ENCODE measurements around the gene IER2. TPM values are rescaled to one million over a fixed set of nuclear protein-coding genes. Genes with fewer than 3 reads are reported as not detected.
A peak's percentile ranks its signal among the peaks of the same experiment; 100 is the strongest.

IER2 gene
- total and polyA plus RNA-seq, 8 donors: 32.3 to 421 (median 79.8) TPM

DNA sequence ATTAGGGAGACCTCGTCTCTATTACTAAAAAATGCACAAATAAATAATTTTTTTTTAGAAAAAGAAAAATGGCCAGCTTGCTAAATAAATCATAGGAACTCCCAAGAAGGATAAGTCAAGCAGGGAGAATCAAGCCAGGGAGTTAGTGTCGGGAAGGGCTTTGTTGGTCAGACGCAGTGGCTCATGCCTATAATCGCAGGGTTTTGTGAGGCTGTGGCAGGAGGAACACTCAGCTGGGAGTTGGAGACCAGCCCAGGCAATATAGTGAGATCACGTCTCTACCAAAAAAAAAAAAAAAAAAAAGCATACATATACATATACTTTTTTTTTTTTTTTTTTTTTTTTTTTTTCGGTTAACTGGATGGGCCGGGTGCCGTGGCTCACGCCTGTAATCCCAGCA, 23.2 kb upstream of the IER2 start:
- TF ChIP-seq POLR2AphosphoS5 (IDR thresholded peaks at IDR 0.05) (no peak), EP300 (IDR thresholded peaks at IDR 0.05) (no peak), POLR2A (IDR thresholded peaks at IDR 0.05) (no peak)
- TF ChIP-seq, protein P1, sequence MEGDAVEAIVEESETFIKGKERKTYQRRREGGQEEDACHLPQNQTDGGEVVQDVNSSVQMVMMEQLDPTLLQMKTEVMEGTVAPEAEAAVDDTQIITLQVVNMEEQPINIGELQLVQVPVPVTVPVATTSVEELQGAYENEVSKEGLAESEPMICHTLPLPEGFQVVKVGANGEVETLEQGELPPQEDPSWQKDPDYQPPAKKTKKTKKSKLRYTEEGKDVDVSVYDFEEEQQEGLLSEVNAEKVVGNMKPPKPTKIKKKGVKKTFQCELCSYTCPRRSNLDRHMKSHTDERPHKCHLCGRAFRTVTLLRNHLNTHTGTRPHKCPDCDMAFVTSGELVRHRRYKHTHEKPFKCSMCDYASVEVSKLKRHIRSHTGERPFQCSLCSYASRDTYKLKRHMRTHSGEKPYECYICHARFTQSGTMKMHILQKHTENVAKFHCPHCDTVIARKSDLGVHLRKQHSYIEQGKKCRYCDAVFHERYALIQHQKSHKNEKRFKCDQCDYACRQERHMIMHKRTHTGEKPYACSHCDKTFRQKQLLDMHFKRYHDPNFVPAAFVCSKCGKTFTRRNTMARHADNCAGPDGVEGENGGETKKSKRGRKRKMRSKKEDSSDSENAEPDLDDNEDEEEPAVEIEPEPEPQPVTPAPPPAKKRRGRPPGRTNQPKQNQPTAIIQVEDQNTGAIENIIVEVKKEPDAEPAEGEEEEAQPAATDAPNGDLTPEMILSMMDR (IDR thresholded peaks at IDR 0.05): no peak
- DNase-seq: no peak
- Histone ChIP-seq H3K36me3 (peaks cover 0 to 20% (median 12%) of the 10 kb centered on the region in 4 donors), H3K27ac (no peak overlapping the region), H3K27me3 (no peaks in the 10 kb centered on the region), H3K4me3 (no peak overlapping the region), H3K4me1 (peaks cover 0 to 21% (median 12%) of the 10 kb centered on the region in 4 donors), H3K9me3 (no peaks in the 10 kb centered on the region)
- intact Hi-C loops (cut with DNase I; ENCODE audit: low total_unique reads): no loop called here
- 86 to 91% (median 87%) methylated on average over 8 to 9 of the region's 9 CpGs for WGBS, 5 donors

GRCh38 chr19:13127811-13128575, 22.2 kb upstream of the IER2 start:
- no peak overlapping the region for H3K27ac ChIP-seq
- H3K4me1 ChIP-seq: peaks cover 0 to 24% (median 14%) of the 10 kb centered on the region in 4 donors
- H3K27me3 ChIP-seq: no peaks in the 10 kb centered on the region
- H3K4me3 ChIP-seq: no peak overlapping the region
- peaks cover 0 to 15% (median 12%) of the 10 kb centered on the region in 4 donors for H3K36me3 ChIP-seq
- DNase-seq: no peak
- TF ChIP-seq POLR2AphosphoS5 (IDR thresholded peaks at IDR 0.05) (no peak), POLR2A (IDR thresholded peaks at IDR 0.05) (no peak), EP300 (IDR thresholded peaks at IDR 0.05) (no peak)
- TF ChIP-seq, protein P1 (IDR thresholded peaks at IDR 0.05): no peak
- H3K9me3 ChIP-seq: no peaks in the 10 kb centered on the region
- intact Hi-C loops (cut with DNase I; ENCODE audit: low total_unique reads): no loop called here
- 82 to 92% (median 88%) methylated on average over 6 of the region's 6 CpGs for WGBS, 5 donors

- WGBS, 5 donors: 31 to 57% (median 42%) methylated on average over 1 of the region's 1 CpG
- intact Hi-C loops (cut with DNase I; ENCODE audit: low total_unique reads): no loop called here
- Histone ChIP-seq H3K4me3 (no peak overlapping the region), H3K27ac (no peak overlapping the region), H3K9me3 (no peaks in the 10 kb centered on the region), H3K27me3 (no peaks in the 10 kb centered on the region), H3K4me1 (peaks cover 0 to 29% (median 17%) of the 10 kb centered on the region in 4 donors), H3K36me3 (peaks cover 0 to 15% (median 12%) of the 10 kb centered on the region in 4 donors)
- no peak for TF ChIP-seq EP300 (IDR thresholded peaks at IDR 0.05)
- peak in 1 of 2 donors; percentile 26 for DNase-seq
Observed at GRCh38 chr19:13128583-13128982, 21.6 kb upstream of the IER2 start.

DNA sequence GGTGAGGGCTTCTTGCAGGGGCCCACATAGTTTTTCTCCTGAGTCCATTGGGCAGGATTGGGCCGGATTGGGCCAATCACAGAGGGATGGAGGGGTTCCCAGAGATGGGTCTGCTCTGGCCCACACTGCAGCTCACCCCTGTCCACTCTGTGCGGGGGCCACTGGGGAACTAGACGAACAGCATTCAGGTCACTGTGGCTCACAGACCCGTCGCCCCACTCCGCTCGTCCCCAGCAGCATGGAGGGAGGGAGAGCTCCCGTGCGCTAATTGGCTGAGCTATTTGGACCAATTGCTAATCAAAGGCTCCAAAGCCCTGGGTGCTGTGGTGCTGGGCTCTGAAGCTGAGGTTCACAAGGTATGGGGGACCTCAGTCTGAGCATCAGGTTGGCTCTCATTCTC, 20.8 kb upstream of the IER2 start:
- H3K4me3 ChIP-seq: no peak overlapping the region
- peaks cover 0 to 37% (median 20%) of the 10 kb centered on the region in 4 donors for H3K4me1 ChIP-seq
- 87 to 95% (median 91%) methylated on average over 6 to 9 of the region's 9 CpGs for WGBS, 5 donors
- TF ChIP-seq POLR2AphosphoS5 (IDR thresholded peaks at IDR 0.05): no peak
- TF ChIP-seq POLR2A (IDR thresholded peaks at IDR 0.05): no peak
- no peak for TF ChIP-seq EP300 (IDR thresholded peaks at IDR 0.05)
- TF ChIP-seq, protein P1 (IDR thresholded peaks at IDR 0.05): no peak
- peaks cover 0 to 12% (median 10%) of the 10 kb centered on the region in 4 donors for H3K36me3 ChIP-seq
- DNase-seq: no peak
- no peaks in the 10 kb centered on the region for H3K27me3 ChIP-seq
- H3K27ac ChIP-seq: no peak overlapping the region
- H3K9me3 ChIP-seq: no peaks in the 10 kb centered on the region
- intact Hi-C loops (cut with DNase I; ENCODE audit: low total_unique reads): no loop called here
